AG09319 (cell line): ENCODE results near the gene PDCD4.
"Not testable (repeated sequence)": the region's sequence is repeated elsewhere in the genome, so short reads cannot be mapped to it uniquely, and the experiment has no call there.

Source experiments
- DNase-seq: peaks from one replicate; pipeline ENCODE4 v3.0.0-alpha.2; 2010; ENCODE audit warnings: low read depth; ENCODE audit errors: extremely low read depth
- CTCF ChIP-seq: IDR thresholded peaks from 2 replicates; pipeline ENCODE4 v1.5.1; 2011; ENCODE audit warnings: low read depth, mild to moderate bottlenecking, inconsistent platforms, low read length, moderate library complexity

The PDCD4 gene

GRCh38 chr10:110862961-110863360 lies 8.8 kb upstream of the PDCD4 start:
- DNase-seq = no peak

GRCh38 chr10:110863361-110863760 lies 8.4 kb upstream of the PDCD4 start:
- no peak for DNase-seq
- no peak for TF ChIP-seq CTCF

More at GRCh38 chr10:110862961-110863360, 8.8 kb upstream of the PDCD4 start:
- TF ChIP-seq CTCF = no peak

- no peak for DNase-seq
- no peak for TF ChIP-seq CTCF
Observed at GRCh38 chr10:110863956-110864355, 7.8 kb upstream of the PDCD4 start.

- DNase-seq = no peak
- TF ChIP-seq CTCF = no peak
Observed at GRCh38 chr10:110864662-110865140, 7.0 kb upstream of the PDCD4 start.

GRCh38 chr10:110865186-110865808 lies 6.4 kb upstream of the PDCD4 start:
- no peak for DNase-seq
- no peak for TF ChIP-seq CTCF

GRCh38 chr10:110865809-110866482 lies 5.8 kb upstream of the PDCD4 start:
- DNase-seq = no peak
- no peak for TF ChIP-seq CTCF

GRCh38 chr10:110867011-110867806 lies 4.5 kb upstream of the PDCD4 start:
- DNase-seq = not testable (repeated sequence)
